NCI-H1092 (cell line): ENCODE results near the gene ANO1.
A peak's percentile ranks its signal among the peaks of the same experiment; 100 is the strongest.

Experiments used
- DNase-seq: peaks from one replicate; lab custom pipeline; 2025; lab: John Stamatoyannopoulos, UW

ANO1 gene

DNA sequence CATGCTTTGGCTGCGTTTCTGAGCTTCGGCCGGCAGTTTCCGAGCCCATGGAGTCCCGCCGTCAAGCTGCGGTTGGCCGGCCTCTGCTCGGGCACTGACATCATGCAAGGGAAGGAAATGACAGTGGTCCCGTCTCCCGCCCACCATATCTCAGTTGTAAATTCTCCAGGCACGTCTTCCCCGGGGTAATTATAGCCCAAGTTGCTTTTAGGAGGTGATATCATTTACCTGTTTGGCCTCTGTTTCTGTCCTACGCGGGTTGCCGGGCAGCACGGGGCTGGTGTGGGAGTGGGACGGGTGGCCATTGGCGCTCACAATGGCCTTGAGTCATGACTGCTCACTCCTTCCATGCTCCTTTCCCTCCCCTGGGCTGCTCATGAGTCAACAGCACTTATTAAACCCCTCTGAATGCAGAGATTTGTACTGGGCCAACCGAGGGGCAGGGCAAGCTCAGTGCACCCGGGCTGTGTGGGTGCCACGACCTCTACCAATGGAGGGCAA lies 4.2 kb upstream of the ANO1 start:
- DNase-seq = no peak

DNA sequence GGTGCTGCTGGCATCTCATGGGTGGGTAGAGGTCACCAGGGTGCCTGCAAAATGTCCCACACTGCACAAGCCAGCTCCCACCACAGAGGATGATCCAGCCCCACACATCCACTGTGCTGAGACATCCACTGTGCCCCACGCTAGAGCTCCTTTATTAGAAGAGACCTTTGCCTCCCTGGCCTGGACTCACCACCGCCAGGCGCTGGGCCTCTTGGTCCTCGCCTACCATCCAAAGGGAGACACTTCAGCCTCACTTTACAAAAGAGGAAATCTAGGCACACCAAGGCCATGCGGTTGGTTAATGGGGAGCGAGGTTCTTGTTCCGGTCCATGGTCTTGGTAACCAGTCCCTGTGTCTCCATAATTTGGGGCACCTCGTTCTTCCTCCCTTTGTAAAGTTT lies 3.4 kb upstream of the ANO1 start:
- DNase-seq = no peak

- DNase-seq = no peak
Measured at GRCh38 chr11:70075836-70076235, 2.3 kb upstream of the ANO1 start.

GRCh38 chr11:70076461-70076931 lies 1.6 kb upstream of the ANO1 start:
- DNase-seq = no peak

DNA sequence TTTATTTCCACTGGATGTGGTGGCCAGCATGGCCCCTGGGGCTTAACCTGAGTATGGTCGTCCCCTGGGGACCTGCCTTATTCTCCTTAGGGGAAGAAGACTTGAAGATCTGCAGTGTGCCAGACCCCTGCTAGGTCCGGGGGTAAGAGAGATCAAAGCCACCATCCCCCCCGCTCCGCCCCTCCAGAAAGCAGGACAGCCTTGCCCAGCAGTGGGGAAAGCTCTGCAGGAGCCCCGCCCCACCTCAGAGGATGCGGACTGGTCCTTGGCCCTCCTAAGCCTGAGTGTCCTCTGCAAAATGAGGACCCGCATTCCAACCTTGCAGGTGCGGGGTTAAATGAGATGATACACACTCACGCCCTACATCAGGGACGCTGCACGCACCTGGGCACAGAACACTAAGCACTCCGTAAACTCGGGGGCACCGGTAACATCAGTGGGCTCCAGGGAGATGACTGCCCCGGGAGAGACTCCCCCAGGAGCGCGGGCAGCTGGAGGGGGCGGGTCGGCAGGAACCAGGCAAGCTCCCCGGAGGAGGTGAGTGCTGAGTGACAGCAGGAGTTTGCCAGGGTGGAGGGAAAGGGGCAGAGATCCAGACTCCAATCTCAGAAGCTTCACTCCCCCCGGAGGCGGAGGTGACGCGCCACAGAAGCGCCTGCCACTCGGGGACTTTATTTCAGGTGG lies 564 bp upstream of the ANO1 start:
- no peak for DNase-seq

DNA sequence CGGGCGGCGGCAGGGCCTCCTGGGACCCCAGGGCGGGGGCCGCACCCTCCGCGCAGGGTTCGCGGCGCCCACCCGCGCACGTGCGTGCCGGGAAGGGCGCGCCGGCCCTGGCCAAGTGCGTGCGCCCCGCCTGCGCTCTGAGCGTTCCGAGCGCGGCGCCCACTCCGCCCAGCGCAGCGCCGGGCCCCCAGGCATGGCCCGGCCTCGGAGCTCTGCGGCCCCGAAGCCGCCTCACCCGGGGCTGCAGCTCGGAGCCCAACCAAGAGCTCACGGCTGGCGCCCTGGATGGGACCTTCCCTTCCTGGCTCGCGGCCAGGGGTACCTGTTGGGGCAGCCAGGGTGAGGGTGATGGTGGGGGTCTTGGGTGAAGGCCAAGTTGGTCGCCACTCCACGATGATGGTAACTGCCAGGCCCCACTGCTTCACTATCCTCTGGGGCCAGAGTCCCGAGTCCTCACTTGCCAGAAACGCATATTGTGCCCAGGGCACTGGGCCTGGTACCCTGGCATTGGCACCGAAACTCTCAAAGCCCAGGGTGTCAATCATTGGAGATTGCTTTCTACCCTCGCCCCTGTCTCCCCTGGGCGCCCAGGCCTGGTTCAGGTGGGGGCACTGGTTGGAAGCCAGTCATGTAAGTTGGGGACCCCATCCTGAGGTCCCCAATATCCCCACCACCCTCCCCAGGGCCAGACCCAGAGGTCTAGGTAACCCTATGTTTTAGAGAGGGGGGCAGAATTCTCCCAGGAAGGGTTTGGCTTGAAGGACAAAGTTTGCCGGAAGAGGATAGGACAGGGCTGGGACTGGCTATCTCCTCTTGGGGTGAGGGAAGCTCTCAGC lies 882 bp downstream of the ANO1 start:
- no peak for DNase-seq

GRCh38 chr11:70079691-70080090 lies 1.6 kb downstream of the ANO1 start:
- no peak for DNase-seq

- DNase-seq = no peak
Measured at GRCh38 chr11:70080763-70081162, 2.6 kb downstream of the ANO1 start.

DNA sequence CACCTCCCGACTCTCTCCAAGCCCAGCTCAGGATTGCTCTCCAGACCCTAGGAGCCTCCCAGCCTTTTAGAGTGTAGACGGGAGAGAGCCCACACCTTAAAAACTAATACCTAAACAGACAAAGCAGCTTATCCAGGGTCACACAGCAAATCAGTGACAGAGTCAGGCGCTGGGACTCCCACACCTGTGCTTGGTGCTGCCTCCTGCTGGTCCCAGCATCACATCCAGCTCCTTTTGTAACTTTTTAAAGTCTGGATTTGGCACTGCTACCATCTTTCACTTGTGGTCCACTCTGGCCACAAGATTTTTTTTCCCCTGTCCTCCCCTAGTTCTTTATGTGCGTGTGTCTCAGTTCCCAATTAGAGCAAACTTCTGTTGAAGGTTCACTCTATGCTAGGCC lies 4.7 kb downstream of the ANO1 start:
- DNase-seq = no peak

GRCh38 chr11:70084046-70084984 lies 6.2 kb downstream of the ANO1 start:
- no peak for DNase-seq

DNA sequence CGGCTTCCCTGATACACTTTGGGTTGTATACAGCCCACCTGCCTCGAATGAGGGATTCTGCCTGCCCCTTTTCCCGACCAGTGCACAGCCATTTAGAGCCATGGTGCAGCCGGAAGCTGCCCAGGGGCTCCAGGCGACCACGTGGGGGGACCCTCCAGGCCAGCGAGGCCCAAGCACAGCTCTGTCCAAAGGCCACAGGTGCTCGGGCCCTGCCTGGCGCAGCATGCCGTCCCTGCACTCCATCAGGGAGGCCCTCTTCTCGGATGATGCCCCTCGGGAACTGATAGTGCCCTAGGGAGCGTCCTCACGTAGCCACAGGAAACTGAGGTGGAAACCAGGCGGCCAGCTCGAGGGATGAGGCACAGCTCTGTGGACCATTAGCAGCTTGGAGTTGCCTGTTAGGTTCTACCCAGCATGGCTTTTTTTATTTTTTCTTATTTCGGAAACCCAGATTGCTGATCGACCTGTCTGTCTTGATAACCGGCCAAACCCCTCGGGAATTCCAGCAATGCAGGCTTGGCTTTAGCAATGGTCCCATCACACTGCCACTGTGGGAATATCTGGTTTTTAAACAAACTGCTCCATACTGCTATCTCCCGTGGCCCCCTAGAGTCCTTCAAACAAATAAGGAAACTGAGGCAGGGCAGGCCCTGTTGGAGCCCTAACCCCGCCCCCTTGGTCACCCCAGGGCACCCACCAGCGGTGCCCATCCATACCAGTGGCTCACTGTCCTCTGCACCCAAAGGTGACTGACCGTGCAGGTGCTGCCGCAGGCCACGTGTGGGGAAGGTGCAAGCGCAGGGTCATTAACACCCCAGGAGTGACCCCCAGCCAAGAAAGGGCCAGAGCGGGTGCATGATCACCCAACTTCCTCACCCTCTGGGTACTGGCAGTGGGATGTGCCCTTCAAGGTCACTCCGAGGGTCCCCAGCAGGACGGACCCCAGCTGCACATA lies 8.0 kb downstream of the ANO1 start:
- DNase-seq = no peak

GRCh38 chr11:70087446-70088167 lies 9.5 kb downstream of the ANO1 start:
- DNase-seq = no peak

DNA sequence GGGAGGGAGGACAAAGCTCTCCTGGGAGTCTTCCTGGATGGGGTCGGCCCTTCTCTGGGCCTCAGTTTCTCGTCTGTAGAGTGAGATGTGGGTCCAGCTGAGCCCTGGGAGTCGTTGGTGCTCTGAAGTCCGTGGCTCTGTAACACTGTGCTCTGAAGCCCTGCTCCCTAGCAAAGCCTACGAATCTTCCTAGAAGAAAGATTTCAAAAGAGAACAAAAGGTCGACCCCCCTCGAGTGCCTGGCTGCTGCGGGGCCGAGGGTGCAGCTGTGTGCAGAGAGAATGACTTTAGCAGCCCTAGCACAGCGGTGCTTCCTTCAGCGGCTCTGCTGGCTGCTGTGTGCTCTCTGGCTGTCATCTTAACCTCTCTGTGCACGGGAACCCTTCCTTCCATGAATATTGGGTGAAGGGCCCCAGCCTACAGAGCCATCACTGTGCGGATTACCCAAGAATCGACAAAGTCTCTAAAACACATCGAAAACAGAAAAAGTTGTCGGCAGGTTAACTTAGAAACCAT lies 10.7 kb downstream of the ANO1 start:
- DNase-seq = no peak

DNA sequence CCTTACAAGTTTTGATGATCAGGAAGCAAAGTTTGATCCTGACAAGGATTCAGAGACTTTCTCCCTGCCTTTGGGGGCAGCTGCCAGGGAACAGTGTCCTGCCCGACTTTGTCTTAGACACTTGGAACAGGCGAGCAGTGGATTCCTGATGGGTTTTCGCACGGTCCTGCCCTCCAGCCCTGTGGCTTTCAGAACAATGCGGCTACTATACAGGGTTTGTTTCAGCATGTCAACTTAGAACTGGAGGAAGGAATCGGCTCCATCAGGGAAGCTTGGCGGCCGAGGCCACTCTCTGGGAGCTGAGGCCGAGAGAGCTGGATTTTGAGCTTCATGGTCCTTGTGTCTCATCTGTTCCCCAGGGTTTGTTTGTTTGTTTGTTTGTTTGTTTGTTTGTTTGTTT lies 11.5 kb downstream of the ANO1 start:
- DNase-seq = no peak

GRCh38 chr11:70090961-70091381 lies 12.9 kb downstream of the ANO1 start:
- peak; percentile 88 for DNase-seq

DNA sequence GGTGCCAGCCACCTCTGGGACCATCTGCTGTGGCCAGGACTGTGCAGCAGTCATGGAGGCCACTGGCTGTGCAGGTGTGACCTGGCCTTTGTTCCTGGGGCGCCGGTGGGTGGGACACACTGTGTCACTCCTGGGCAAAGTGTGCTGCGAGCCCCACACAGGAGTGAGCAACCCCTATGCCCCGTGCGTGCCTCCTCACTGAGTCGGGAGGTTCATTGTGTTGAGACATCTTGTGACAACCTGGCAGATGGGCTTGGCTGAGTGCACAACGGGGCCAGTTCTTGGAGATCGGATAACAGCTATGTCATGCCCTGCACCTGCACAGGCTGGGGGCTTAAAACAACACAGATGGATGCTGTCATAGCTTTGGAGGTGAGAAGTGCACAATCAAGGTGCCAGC lies 13.5 kb downstream of the ANO1 start:
- DNase-seq = peak; percentile 8

DNA sequence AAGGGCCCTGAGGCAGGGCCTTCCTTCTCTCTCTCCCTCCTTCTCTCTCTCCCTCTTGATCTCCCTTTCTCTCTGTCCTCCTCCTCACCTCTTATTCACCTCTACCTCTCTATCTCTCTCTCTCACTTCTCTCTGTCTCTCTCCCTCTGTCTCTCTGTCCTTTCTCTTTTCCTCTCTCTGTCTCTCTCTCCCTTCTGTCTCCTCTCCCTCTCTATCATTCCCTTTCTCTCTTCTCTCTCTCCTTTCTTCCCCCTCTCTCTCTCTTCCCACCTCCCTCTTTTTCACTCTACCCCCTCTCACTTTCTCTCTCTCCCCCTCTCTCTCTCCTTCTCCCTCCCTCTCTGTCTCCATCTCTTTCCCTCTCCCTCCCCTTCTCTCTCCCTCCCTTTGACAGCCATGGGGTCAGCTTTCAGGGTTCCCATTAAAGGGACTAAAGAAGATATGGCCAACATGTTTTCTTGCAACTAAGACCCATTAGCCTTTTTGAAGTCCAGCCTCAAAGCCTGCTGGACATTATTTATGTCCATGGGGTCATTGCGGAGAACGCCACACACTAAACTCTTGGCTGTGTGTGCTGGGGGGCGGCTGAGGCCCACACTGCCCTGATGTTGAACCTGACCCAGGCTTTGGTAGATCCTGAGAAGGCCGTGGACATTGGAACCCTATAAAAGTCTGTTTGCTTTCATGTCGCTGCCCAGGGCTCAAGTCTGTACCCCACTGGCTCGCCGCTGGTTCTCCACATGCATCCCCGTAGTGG lies 15.0 kb downstream of the ANO1 start:
- DNase-seq = no peak

GRCh38 chr11:70095541-70096252 lies 17.6 kb downstream of the ANO1 start:
- no peak for DNase-seq
